SU-DHL-6 (cell line): Measurements from ENCODE around the gene OGDHL.

ENCODE experiments used
- CTCF ChIP-seq: fragments of 200-600 bp; sonication (generic); IDR thresholded peaks from one replicate; pipeline ENCODE4 v1.5.1; 2017; ENCODE audit warnings: antibody characterized with exemption, mild to moderate bottlenecking, low read length, moderate library complexity; ENCODE audit not compliant: insufficient read depth, poor library complexity, severe bottlenecking
- EZH2phosphoT487 ChIP-seq: fragments of 200-600 bp; sonication (generic), shearing (Covaris generic); conservative IDR thresholded peaks from 2 replicates; pipeline ENCODE4 v1.6.1; 2018; ENCODE audit warnings: mild to moderate bottlenecking, antibody characterized with exemption, low read length, moderate library complexity, mixed read lengths

GRCh38 chr10:49798275-49798674 is 36.2 kb upstream of the OGDHL start:
- TF ChIP-seq CTCF (no peak), EZH2phosphoT487 (no peak)
